ENCODE results near the gene RCAN1.

Gene RCAN1

DNA sequence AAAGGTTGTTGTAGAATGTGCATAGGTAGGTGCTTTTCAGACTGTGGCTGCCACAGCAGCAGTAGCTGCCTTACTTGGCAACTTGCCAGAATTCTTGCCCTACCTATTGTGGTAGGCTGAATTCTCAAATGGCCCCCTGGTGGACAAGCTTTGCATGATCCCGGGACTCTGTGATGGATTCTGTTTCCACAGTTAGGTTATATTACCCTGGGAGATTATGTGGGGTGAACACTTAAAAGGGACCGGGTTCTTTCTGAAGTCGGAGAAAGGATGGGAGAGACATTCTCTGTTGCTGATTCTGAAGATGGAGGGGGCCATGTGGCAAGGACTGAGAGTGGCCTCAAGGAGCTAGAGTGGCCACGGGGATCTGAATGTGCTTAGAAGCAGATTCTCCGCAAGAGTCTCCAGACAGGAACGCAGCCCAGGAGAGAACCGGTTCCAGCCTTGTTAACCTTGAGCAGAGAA is 70.8 kb downstream of the RCAN1 start:
- DNase-seq (ENCODE audit: low read depth in 2 of 2): peak; percentile 28 to 32

DNA sequence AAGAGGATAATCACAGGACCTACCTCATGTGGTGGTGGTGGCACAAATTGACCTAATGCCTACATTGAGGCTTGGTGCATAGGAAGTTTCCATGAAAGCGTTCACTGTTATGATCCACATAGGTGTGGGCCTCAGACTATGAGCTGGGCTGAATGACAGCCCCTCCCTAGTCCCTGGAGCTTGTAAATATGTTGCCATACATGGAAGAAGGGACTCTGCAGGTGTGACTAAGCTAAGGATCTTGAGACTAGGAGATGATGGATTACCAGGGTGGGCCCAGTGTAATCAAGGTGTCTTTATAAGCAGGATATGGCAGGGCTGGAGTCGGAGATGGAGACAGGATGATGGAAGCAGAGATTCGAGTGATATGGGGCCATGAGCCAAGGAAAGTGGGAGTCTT is 71.9 kb downstream of the RCAN1 start:
- DNase-seq (ENCODE audit: low read depth in 2 of 2): no peak

DNA sequence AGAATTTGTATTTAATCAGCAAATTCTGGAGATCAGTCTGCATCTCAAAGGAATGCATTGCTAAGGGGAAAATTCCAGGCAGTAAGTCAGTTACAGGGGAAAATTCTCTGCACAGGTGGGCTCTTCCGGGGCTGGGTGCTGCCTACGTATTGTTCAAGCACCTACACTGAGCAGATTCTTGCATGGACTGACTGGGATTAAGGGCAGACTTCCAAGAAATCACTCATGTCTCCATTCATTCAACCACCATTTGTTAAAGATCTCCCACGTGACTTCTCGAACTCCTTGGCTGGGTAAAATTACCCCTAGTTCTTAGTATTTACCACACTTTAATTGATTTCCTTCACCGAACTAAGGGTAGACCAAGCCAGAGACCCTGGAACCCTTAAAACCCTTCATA is 74.7 kb downstream of the RCAN1 start:
- no peak for DNase-seq (ENCODE audit: low read depth in 2 of 2)

DNA sequence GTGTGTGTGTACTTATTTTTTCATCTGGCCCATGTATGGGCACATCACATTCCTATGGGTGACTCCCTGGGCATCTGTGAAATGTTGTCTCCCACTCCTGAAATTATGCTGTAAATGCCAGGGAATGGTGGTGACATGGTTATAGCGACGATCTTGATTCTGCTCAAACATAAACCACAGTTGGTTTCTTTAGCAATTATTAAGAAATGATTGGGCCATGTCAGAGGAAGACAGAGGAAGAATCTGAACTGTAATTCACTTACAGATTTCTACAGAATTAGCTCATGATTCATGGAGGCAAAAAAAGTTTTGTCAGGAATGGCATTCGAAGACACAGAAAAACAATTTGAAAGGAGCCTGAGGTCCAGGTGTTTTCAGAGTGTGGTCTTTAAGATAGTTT is 77.1 kb downstream of the RCAN1 start:
- DNase-seq (ENCODE audit: low read depth in 2 of 2): no peak

DNA sequence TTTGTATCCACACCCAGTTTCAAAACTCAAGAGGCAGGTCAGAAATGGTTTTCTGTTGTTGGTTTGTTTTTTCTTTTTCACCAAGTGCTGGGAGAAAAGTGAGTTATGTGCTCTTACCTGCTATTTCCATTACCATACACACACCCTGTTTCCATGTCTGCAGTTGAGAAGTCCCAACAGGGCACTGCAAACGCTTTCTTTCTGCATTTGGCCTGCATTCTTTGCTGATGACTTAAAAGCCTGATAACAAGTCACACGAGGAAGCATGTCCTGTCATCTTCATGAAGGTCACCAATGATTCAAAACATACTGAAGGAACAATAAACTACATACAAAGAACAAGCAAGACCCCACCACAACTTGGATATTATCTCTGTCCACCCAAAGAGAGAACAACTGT is 78.1 kb downstream of the RCAN1 start:
- no peak for DNase-seq (ENCODE audit: low read depth in 2 of 2)

DNA sequence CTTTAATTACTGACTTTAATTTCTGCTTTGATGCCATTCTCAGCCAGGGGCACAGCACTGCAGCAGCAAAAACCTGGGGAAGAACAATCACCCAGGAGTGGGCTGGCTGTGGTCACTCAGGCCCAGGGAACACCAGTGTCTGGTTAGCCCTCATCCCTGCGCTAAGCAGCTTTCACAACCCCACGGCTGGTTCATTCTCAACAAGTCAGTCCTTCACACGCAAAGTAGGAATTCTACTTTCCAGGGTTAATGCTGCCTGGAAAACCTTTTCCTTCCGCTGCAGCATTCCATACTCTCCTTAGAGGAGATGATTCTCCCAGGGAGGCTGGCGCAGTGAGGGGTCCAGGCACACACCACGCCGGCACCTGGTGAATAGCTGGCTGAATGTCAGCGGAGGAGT is 78.6 kb downstream of the RCAN1 start:
- DNase-seq (ENCODE audit: low read depth in 2 of 2): no peak

DNA sequence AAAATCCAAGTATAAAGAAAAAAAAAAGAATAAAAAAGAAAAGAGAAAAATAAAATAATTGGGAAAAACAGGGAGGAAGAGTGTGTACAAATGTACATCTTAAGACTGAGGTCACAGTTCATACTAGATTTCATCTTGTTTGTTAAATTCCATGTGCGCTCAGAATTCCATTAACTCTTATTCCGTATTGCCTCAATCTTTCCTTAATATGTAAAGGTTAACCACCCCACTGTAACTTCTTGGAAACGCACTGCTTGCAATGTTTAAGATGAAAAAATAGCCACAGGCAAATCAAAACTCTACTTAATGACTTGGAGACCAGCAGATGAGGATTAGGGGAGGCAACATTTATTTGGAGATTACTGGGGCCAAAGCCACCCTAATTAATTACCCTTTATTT is 79.0 kb downstream of the RCAN1 start:
- DNase-seq (ENCODE audit: low read depth in 2 of 2): no peak

DNA sequence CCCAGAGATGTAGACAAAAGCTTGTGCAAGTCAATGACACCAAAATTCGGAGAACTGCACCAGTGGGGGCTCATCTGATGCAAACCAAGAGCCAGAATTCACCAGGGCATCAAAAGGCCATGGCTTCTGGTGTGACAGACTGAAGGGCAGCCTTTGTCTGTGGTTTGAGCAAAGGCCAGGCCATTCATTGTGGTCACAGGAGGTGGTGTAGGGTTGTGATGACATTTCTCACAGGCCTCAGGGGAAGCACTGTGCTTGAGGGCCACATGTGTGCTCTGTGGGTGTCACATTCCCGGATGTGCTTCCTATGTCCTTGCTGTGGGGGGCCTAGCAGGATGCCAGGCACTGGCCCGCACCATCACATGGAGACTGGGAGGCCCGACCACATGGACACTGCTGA is 80.4 kb downstream of the RCAN1 start:
- DNase-seq (ENCODE audit: low read depth in 2 of 2): no peak

DNA sequence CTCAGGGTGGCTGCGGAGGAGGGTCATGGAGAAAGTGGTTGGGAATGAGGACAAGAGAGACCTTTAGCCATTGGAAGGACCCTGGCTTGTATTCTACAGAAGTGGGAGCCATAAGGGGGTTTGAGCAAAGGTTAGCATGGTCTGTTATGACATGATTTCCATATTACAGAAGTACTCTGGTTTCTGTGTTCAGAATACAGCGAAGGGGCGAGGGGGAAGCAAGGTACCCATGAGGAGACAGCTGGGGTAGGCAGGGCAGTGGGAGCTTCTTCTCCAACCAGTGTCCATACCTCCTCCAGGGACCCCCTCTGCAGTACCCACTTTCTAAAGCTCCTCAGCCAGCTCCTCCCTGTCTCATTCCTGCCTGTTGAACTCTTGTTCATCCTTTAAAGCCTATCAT is 81.0 kb downstream of the RCAN1 start:
- DNase-seq (ENCODE audit: low read depth in 2 of 2): no peak

DNA sequence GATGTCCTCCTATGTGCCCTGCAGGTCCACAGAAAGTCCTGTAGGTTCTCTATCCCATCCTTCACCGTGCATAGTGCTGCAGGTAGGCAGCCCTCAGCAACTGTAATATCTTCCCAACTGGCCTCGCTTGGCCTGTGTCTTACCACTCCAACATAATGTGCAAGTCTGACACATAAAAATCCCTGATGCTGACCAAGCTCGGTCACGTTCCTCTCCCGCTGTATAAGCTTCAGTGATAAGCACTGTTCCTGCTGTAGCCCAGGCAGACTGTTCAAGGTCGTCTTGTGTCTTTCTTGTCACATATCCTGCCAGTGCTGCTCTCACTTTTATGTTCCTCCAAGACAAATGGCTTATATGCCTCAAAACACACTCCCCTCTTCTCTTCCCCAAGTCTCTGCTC is 83.5 kb downstream of the RCAN1 start:
- no peak for DNase-seq (ENCODE audit: low read depth in 2 of 2)

DNA sequence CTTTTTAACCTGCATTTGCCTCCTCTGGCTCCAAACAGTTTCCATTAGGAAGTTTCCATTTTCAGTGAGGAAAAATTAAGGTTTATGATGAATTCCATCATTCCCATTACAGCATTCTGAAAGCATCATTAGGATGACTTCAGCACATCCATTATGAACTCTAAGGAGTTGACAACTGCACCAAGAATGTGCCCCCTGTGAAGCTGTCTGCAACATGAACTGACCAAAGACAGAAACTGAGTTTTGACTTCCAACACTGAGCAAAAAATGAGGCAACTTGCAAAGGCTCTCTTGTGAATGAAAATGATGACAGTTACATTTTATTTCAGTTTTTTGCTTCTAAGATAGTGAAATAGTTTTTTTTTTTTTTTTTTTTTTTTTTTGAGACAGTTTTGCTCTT is 84.7 kb downstream of the RCAN1 start:
- no peak for DNase-seq (ENCODE audit: low read depth in 2 of 2)

DNA sequence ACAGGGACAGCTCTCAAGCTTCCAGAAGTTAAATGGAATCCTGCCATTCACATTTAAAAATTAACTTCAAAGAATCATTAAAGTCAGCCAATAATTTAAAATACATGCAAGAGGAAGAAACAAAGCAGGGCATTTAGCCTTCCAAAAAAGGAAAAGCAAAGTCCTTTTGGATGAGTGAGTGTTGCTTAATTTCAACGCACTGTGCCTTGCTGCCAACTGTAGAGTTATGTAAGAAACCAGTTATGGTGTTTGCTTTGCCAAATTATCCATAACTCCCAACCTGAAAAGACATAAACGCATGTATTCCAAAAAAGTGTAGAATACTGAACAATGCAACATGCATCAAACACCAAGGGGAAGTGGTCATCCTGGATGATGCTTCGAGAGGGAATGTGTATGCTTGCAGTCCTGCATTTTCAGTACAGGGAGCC is 86.8 kb downstream of the RCAN1 start:
- DNase-seq (ENCODE audit: low read depth in 2 of 2): no peak

DNA sequence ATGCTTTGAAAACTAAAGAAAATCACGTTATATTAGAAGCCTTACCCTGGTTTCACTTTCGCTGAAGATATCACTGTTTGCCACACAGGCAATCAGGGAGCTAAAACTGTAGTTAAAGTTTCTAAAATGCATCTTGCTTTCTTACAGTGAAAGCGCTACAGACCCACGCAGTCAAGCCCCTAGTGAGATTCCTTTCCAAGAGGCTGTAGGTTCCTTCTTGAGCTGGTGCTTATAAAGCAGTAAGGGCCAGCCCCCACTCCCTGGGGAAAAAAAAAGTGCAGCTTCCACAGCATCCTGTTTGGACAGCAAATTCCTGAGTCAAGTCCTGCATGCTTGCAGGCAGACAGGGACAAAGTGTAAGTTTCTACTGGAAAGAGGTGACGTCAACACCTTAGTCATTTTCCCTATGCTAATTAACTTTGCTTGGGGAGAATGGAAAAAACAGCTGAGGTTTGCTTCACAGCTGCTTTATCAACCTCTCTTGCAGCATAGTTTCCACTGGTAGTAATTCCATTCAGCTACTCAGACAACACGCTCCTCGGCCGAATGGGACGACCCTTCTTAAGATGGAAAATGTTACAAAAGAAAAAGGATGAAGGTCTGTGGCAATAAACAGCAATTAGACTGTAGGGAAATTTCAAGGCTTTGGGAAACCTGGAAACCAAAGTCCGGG is 88.2 kb downstream of the RCAN1 start:
- DNase-seq (ENCODE audit: low read depth in 2 of 2): peak in 1 of 2 donors; percentile 20

DNA sequence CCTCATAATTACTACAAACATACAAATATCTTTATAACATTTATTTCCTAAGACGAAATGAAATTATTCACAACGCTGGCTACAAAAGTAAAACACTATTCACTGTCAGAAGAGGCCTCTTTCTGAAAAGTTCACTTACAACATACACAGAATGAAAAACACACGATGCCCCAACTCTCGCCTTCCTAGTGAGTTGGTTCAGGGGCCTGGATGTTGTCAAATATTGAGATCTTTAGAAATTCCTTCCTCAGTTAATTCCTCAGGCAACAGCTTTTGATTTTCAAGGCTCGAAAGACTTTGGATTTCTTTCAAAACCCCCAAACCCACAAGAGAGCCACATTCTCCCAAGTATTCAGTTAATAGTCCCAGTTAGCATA is 88.7 kb downstream of the RCAN1 start:
- no peak for DNase-seq (ENCODE audit: low read depth in 2 of 2)

DNA sequence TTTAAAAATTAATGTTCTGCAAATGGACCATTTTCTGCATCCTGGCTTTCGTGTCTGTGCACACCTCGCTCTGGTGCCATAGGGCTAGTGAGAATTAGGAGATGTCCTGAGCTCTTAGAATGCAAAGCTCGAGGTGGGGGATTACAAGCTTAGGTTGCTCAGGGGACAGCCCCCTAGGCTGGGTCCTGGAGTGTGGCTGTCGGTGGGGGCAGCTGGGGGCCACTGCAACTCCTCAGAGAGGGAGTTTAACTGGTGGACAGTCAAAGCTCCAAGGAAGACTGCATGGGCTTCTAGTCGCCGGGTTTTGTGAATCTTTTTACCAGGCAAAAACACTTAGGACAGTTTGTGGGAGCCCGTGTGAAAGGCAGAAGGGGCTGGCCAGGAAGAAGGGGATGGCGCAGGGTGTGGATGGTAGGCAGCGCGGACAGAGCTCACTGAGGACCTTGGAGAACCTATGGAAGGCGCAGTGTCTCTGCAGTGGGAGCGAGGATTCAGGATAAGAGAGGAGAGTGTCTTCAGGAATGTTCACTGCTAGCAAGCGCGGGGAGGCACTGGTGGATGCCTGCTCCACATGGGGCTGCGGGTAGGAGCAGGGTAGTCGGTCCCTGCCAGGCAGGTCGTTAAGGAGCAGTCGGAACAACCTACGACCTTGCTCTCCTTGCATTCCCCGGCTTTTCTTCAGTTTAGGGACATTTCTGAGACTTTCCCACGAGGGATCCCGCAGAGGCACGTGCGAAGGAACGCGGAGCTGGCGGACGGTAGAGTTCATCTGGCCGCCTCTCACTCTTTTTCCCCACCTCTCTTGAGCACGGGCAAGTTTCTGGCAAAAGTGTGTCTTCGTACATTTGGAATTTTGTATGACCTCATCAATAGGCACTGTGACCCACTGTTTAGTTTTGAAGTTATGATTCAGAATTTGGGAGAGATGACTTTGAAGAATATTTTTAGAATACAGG is 90.0 kb downstream of the RCAN1 start:
- no peak for DNase-seq (ENCODE audit: low read depth in 2 of 2)

DNA sequence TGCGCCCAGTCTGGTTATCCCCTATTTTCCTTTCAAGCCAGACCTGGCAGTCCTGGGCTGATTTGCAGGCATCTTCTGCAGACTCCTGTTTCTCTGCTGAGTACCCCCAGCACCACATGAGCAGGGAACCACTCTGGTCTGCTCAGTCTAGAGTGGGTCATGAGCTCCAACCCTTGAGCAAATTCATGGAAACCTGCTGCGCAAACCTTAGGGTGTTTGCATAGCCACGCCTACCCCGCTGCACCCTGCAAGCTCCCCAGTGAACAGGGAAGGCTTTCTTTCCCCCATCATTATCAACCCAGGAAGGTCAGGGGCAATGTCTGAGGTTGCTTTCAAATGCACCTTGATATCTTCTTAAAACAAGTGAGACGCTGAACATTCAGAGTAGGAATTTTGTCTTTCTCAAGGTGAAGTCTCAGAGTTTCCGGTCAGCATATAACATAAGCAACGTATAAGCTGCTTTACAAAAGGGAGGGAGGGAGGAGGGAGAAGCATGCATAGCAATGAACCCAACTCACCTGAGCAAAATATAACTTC is 91.8 kb downstream of the RCAN1 start:
- DNase-seq (ENCODE audit: low read depth in 2 of 2): no peak

DNA sequence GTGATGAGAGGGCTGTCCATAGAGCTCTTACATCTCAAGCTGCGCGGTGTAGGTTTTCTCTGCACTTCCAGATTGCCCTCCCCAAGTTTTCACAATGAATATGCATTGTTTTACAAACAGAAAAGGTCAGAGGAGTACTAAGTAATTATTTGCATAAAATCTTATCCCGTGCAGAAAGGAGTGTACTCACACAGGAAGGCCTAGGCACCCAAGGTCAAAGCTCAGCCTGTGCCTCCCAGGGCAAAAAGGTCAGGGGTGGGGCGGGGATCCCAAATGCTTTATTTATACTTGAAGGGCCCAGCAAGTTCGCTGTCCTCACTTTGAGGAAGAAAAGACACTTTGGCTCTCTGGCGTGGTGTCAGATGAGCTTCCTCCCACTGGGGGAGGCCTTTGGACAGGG is 92.6 kb downstream of the RCAN1 start:
- no peak for DNase-seq (ENCODE audit: low read depth in 2 of 2)

DNA sequence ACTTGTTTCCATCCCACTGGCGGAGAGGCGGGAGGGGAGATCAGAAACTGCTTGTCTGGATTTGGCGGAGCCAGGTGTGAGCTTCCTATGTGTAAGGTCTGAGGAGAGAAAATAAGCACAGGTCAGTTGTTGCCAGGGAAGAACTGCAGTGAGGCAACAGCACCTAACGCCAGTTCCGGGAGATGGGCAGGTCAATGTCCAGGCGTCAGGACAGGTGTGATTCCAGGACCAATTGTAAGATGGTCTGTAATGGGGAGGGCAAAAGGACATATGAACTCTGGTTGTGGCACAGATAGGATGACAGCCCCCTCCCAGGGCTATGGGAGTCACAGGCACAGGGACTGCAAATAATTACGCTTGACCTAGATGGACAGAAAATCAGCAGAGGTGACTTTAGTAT is 93.4 kb downstream of the RCAN1 start:
- DNase-seq (ENCODE audit: low read depth in 2 of 2): no peak

DNA sequence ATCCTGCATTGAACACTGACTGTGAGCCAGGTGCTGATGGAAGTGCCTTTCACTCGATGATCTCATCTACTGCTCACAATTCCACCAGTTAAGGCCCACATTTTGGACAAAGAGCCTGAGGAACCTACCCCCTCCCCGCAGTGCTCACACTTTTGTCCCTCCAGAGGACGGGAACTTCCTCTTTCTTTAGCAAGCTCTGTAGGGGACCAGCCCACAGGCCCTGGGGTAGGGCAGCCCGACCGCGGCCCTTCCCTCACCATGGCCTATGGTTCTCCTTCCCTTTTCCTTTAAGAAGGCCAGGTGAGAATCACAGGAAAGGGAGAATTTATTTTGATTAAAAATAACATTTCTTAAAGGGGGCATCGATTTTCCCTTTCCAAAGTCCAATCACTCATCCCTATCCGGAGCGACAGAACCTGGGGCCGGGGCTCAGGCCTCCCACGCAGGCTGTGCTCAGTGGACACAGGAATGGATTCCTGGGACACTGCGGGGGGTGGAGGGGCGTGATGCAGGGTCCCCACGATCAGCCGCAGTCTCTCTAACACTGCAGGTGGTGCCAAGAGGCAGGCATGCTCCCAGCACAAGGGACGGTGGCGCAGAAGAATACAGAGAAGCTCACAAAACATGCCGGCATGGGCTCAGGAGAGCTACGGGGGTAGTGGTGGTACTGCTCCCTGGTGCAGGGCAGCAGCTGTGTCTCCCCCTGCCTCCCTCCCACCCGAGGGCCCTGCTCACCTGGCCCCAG is 94.0 kb downstream of the RCAN1 start:
- no peak for DNase-seq (ENCODE audit: low read depth in 2 of 2)

DNA sequence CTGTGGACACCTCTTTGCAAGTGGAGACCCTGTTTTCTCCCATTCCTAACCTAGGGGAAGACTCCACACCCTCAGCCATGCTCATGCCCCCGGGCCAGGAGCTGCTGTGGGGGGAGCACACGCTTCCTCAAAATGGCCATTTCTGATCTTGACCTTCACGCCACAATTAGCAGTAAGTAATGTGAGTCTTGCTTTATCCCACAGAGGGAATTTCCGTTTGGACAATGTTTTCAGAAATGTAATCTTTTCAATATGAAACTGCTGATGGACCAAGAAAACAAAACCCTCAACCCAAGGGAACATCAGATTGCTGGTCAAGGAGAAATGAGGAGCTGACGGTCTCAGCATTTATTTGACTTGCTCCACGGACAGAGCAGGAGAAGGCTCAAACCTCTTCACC is 94.6 kb downstream of the RCAN1 start:
- DNase-seq (ENCODE audit: low read depth in 2 of 2): no peak

DNA sequence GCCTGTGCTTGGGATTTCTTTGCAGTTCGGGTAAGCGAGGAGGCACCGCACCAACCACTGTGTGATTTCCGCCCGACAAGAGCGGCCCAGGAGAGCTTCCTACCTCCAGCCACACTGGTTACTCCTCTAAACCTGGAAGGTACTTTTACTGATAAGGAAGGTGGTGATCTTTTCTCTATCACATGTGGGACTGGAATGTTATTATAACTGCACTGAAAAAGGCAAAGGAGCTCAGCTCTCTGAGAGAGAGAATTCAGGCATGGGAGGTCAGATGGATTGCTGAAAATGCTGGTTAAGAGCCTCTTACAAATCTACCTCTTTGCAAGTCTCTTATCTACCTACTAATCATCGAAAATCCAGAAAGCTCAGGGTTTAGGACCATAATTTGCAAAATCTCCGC is 95.2 kb downstream of the RCAN1 start:
- no peak for DNase-seq (ENCODE audit: low read depth in 2 of 2)

DNA sequence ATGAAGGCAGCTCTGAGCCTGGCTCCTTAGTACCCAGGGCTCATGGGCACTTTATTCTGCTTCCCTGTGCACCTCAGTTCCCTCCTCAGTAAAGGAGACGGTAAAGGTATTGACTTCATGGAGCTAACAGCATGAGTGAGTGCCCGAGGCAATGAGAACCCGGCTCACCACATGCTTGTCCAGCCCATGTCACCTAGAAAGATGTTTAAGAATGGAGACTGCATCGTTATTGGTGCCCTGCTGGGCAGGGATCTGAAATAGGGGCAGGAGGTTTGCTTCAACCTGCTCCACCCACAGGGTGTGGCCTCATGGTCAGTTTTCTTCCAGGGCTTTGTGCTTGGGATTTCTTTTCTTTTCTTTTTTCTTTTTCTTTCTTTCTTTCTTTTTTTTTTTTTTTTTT is 95.9 kb downstream of the RCAN1 start:
- no peak for DNase-seq (ENCODE audit: low read depth in 2 of 2)

All from stimulated activated CD4-positive, alpha-beta T cell treated with anti-CD3 and anti-CD28 coated beads, Interleukin-15, amount 100 ng/mL, for 48 hours (primary cell).